ENCODE results near the gene ABI3BP.

- TF ChIP-seq CTCF (IDR thresholded peaks at IDR 0.05) = no peak
- no peak for TF ChIP-seq POLR2A (IDR thresholded peaks at IDR 0.05)
- no peak for TF ChIP-seq POLR2AphosphoS5 (IDR thresholded peaks at IDR 0.05)
These were observed 79.2 kb downstream of the ABI3BP start for GRCh38 chr3:100913870-100914648.

All from upper lobe of left lung (tissue), 4 donors.